Measurements from ENCODE around the gene TMEM134. TPM values are rescaled to one million over a fixed set of nuclear protein-coding genes. Genes with fewer than 3 reads are reported as not detected.

TMEM134 gene
- total and polyA plus RNA-seq, 3 donors from 2014 or later: 97.5 to 149 (median 126) TPM

DNA sequence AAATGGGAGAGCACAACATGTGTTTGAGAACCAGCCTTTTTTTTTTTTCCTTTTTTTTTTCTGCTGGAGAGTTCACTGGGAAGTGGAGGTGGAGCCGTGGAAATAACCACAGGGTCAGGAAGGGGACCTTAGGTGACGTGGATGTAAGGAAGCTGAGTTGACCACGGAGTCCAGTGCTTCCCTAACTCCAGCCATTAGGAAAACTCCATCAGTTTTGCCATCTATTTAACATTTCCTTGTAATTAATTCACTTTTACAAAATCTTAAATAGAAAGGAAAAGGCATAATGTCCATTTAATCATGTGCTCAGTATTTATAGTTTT lies 40.9 kb upstream of the TMEM134 start:
- intact Hi-C loops (cut with DNase I; ENCODE audit: low total_unique reads): no loop called here
- no peaks in the 10 kb centered on the region for H3K9me3 ChIP-seq
- H3K4me1 ChIP-seq: peaks cover 21% of the 10 kb centered on the region
- H3K36me3 ChIP-seq (ENCODE audit: low read depth, missing control alignments): no peaks in the 10 kb centered on the region
- no peak for TF ChIP-seq CTCF (IDR thresholded peaks at IDR 0.05)
- no peak for TF ChIP-seq POLR2A (IDR thresholded peaks at IDR 0.05)
- no peak overlapping the region for H3K4me3 ChIP-seq
- H3K27ac ChIP-seq: no peak overlapping the region
- no peak for DNase-seq
- 46 to 61% methylated on average over 3 of the region's 3 CpGs for WGBS, 2 donors
- no peaks in the 10 kb centered on the region for H3K27me3 ChIP-seq

GRCh38 chr11:67508486-67509121 lies 39.6 kb upstream of the TMEM134 start:
- H3K9me3 ChIP-seq: no peaks in the 10 kb centered on the region
- peaks cover 21% of the 10 kb centered on the region for H3K4me1 ChIP-seq
- intact Hi-C loops (cut with DNase I; ENCODE audit: low total_unique reads): no loop called here
- DNase-seq: peak; percentile 99
- H3K36me3 ChIP-seq (ENCODE audit: low read depth, missing control alignments): no peaks in the 10 kb centered on the region
- H3K4me3 ChIP-seq: peak overlapping the region; percentile 74 to 82
- peak overlapping the region; percentile 95 to 97 for H3K27ac ChIP-seq
- TF ChIP-seq CTCF (IDR thresholded peaks at IDR 0.05): peak in 1 of 3 experiments; percentile 16
- no peak for TF ChIP-seq POLR2A (IDR thresholded peaks at IDR 0.05)
- WGBS, 2 donors: 0 to 1% methylated on average over 30 to 57 of the region's 57 CpGs
- H3K27me3 ChIP-seq: no peaks in the 10 kb centered on the region

DNA sequence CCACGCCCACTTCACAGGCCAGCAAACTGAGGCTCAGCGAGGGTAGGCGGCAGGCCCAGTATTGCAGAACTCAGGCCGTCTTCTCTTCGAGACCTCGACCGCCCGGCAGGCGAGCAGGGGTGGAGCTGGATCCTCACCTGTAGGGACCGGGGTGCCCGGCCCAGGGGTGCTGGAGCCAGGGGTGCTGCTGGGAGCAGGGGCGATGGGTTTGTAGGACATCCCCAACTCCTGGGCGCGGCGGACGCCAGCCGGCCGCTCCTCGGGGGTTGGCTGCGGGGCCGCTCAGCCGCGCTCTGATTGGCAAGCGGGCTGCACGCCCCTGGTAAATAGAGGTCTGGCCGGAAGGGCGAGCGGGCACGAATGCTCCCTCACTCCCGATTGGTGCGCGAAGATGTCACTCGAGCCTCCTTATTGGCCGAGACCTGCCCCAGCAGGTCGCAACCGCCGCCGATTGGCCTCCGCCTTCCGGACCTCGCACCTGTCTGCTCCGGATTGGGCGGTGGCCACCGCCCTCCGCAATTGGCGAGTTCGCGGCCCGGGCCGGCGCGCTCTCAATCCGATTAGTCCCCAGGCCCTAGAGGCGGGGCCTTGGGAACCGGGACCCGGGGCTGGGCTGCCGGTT lies 38.9 kb upstream of the TMEM134 start, which contains the start of gene CDK2AP2:
Gene CDK2AP2, minus strand, starts transcription at position 299 of the 622 bp plus-strand sequence. Its CDS starts 80 bp downstream, at position 219.
- no peaks in the 10 kb centered on the region for H3K36me3 ChIP-seq (ENCODE audit: low read depth, missing control alignments)
- TF ChIP-seq POLR2A (IDR thresholded peaks at IDR 0.05) (no peak), CTCF (IDR thresholded peaks at IDR 0.05) (no peak)

GRCh38 chr11:67507242-67507863 lies 38.3 kb upstream of the TMEM134 start:
- H3K4me1 ChIP-seq: peaks cover 21% of the 10 kb centered on the region
- DNase-seq: no peak

More for the DNA sequence above, 38.9 kb upstream of the TMEM134 start, which contains the start of gene CDK2AP2:
- Histone ChIP-seq H3K4me1 (peaks cover 21% of the 10 kb centered on the region), H3K27ac (peak within 1 kb of the TSS; percentile 95 to 97), H3K4me3 (peak within 1 kb of the TSS; percentile 74 to 82), H3K9me3 (no peaks in the 10 kb centered on the region), H3K27me3 (no peaks in the 10 kb centered on the region)
- peak; percentile 100 for DNase-seq
- intact Hi-C loops (cut with DNase I; ENCODE audit: low total_unique reads): no loop called here
- WGBS, 2 donors: 1 to 5% methylated on average over 8 to 57 of the region's 57 CpGs

More at GRCh38 chr11:67507242-67507863, 38.3 kb upstream of the TMEM134 start:
- H3K27me3 ChIP-seq: no peaks in the 10 kb centered on the region
- peak overlapping the region; percentile 39 to 95 for H3K27ac ChIP-seq
- WGBS, 2 donors: 34 to 40% methylated on average over 14 to 33 of the region's 33 CpGs
- no peak for TF ChIP-seq POLR2A (IDR thresholded peaks at IDR 0.05)
- TF ChIP-seq CTCF (IDR thresholded peaks at IDR 0.05): no peak
- H3K4me3 ChIP-seq: peak overlapping the region; percentile 74 to 82
- no peaks in the 10 kb centered on the region for H3K36me3 ChIP-seq (ENCODE audit: low read depth, missing control alignments)
- H3K9me3 ChIP-seq: no peaks in the 10 kb centered on the region
- intact Hi-C loops (cut with DNase I; ENCODE audit: low total_unique reads): no loop called here
